GM12875 (cell line): ENCODE data around the gene NEO1.
"Not testable (repeated sequence)": the region's sequence is repeated elsewhere in the genome, so short reads cannot be mapped to it uniquely, and the experiment has no call there.

Source experiments
- H3K4me3 ChIP-seq: one replicate; pipeline ENCODE4 v1.5.1; 2011; ENCODE audit warnings: low read depth, low read length, control low read depth
- CTCF ChIP-seq: IDR thresholded peaks from 2 replicates; pipeline ENCODE4 v1.5.1; 2011; ENCODE audit warnings: low read depth, mild to moderate bottlenecking, control low read depth, inconsistent platforms, low read length, moderate library complexity, borderline replicate concordance; ENCODE audit not compliant: insufficient read depth

The NEO1 gene

GRCh38 chr15:73165844-73166243 lies 113.6 kb downstream of the NEO1 start:
- H3K4me3 ChIP-seq = no peak overlapping the region
- no peak for TF ChIP-seq CTCF

GRCh38 chr15:73166711-73167110 lies 114.4 kb downstream of the NEO1 start:
- not testable (repeated sequence) for H3K4me3 ChIP-seq

GRCh38 chr15:73168487-73168886 lies 116.2 kb downstream of the NEO1 start:
- TF ChIP-seq CTCF = no peak
- H3K4me3 ChIP-seq = no peak overlapping the region

- no peak overlapping the region for H3K4me3 ChIP-seq
- no peak for TF ChIP-seq CTCF
These were observed 119.4 kb downstream of the NEO1 start for GRCh38 chr15:73171711-73172110.

GRCh38 chr15:73172508-73172907 lies 120.2 kb downstream of the NEO1 start:
- H3K4me3 ChIP-seq = no peak overlapping the region
- no peak for TF ChIP-seq CTCF

- no peak for TF ChIP-seq CTCF
- H3K4me3 ChIP-seq = no peak overlapping the region
These were observed 121.9 kb downstream of the NEO1 start for GRCh38 chr15:73174171-73174570.

- no peak for TF ChIP-seq CTCF
- H3K4me3 ChIP-seq = no peak overlapping the region
These were observed 123.1 kb downstream of the NEO1 start for GRCh38 chr15:73175382-73175781.

- no peak overlapping the region for H3K4me3 ChIP-seq
- no peak for TF ChIP-seq CTCF
These were observed 124.3 kb downstream of the NEO1 start for GRCh38 chr15:73176598-73176997.
